Prostate gland (tissue), 2 donors: ENCODE data around the gene TRMU. TPM values are rescaled to one million over a fixed set of nuclear protein-coding genes. Genes with fewer than 3 reads are reported as not detected.

Source experiments
- DNase-seq: peaks from one replicate; pipeline ENCODE4 v3.0.0-alpha.2; 2019; ENCODE audit warnings: low spot score
- H3K27ac ChIP-seq, 2 donors: fragments of 200-600 bp; sonication (generic); 2 replicates each; pipeline ENCODE4 v1.5.1; 2017 to 2019
- H3K27me3 ChIP-seq: fragments of 200-600 bp; sonication (generic); replicated peaks from 2 replicates; pipeline ENCODE4 v1.5.1; 2019; ENCODE audit not compliant: insufficient read depth
- H3K36me3 ChIP-seq, 2 donors: fragments of 200-600 bp; sonication (generic); 1 replicate in 1 of 2; 2 replicates in 1 of 2; pipeline versions ENCODE4 v1.5.1 to v1.8.1; 2017 to 2019
- H3K4me1 ChIP-seq: fragments of 200-600 bp; sonication (generic); replicated peaks from 2 replicates; pipeline ENCODE4 v1.5.1; 2019
- H3K4me3 ChIP-seq, 2 donors: fragments of 200-600 bp; sonication (generic); 2 replicates each; pipeline ENCODE4 v1.5.1; 2017 to 2019
- H3K9me3 ChIP-seq: fragments of 200-600 bp; sonication (generic); 2 replicates; pipeline ENCODE4 v1.5.1; 2017
- CTCF ChIP-seq, 4 experiments: fragments of 200-600 bp in 2 of 4; fragments of 450-650 bp in 2 of 4; sonication (generic) in 2 of 4; IDR thresholded peaks; 1 replicate in 3 of 4; 2 replicates in 1 of 4; pipeline ENCODE4 v1.5.1; 2016 to 2019; ENCODE audit warnings: antibody characterized with exemption in 4 of 4, mild to moderate bottlenecking in 2 of 4, moderate library complexity in 2 of 4
- POLR2A ChIP-seq: fragments of 450-650 bp; IDR thresholded peaks from one replicate; pipeline ENCODE4 v1.6.1; 2016; ENCODE audit warnings: antibody characterized with exemption, mild to moderate bottlenecking
- POLR2AphosphoS5 ChIP-seq: sonication (generic); formaldehyde crosslinking; IDR thresholded peaks from one replicate; pipeline ENCODE4 v1.6.1; 2017; ENCODE audit warnings: antibody characterized with exemption
- WGBS: methylation state at CpG from one replicate; pipeline ENCODE4 v1.1.5; 2018; 5-methylcytosine and 5-hydroxymethylcytosine counted together
- intact Hi-C: fragments of 100-400 bp; cut with DNase I; formaldehyde crosslinking; loops from one replicate; pipeline ENCODE4 v1.14.2; 2022
- total RNA-seq, 2 donors: library from RNA; depleted of rRNA; stranded (reverse); fragments of >200 nt; gene quantifications; one replicate each; pipeline ENCODE4 v1.1.0, GENCODE V29; 2016

The TRMU gene
- total RNA-seq, 2 donors from 2014 or later = 35.1 to 52.9 TPM

- no peak for DNase-seq
- TF ChIP-seq POLR2AphosphoS5 = no peak
- TF ChIP-seq POLR2A = no peak
- no peak for TF ChIP-seq CTCF (IDR thresholded peaks at IDR 0.05)
- Histone ChIP-seq H3K4me3 (no peak overlapping the region), H3K27me3 (no peaks in the 10 kb centered on the region), H3K9me3 (no peaks in the 10 kb centered on the region), H3K27ac (no peak overlapping the region), H3K4me1 (no peaks in the 10 kb centered on the region), H3K36me3 (peaks cover 0 to 7% of the 10 kb centered on the region in 2 donors)
- intact Hi-C loops = no loop called here
- WGBS = 92% methylated on average over 23 of the region's 23 CpGs
Measured at GRCh38 chr22:46356496-46357480, 21.3 kb downstream of the TRMU start.

DNA sequence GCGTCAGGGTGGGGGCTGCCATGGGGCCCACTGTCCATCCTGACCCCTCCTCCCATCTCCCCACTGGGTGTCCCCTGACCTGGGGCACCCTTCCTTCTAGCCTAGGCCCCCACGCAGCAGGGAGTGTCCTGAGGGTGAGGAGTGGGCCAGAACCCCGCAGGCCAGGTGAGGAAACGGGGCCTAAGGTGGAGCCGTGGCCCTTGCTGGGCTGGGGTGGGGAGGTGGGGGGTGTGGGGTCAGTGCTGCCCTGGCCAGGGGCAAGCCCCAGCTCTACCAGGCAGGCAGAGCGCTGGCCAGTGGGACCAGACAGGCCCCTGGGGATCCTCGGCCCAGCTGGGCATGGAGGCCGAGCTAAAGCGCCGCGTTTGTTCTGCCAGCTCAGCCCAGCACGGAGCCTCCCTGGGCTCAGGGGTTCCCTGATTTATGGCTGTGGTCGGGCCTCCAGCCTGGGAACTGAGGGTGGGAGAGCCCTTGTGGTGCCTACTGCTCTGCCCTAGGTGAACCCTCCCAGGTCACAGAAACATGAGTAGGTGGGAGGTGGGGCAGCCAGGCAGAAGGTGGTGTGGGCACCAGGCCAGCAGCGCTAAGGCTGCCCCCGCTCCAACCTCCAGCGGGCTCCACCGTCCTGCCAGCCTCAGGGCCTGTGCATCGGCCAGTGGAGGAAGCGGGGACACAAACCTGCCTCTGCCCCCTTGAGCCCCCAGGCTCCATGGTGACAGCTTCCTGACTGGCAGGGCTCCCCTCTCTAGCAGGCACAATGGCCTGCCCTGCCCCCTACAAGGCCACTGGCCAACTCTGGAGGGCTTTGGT is 22.4 kb downstream of the TRMU start:
- DNase-seq = no peak
- TF ChIP-seq POLR2AphosphoS5 (no peak), POLR2A (no peak), CTCF (IDR thresholded peaks at IDR 0.05) (no peak)
- intact Hi-C loops = no loop called here
- Histone ChIP-seq H3K27ac (no peak overlapping the region), H3K27me3 (no peaks in the 10 kb centered on the region), H3K9me3 (no peaks in the 10 kb centered on the region), H3K36me3 (no peaks in the 10 kb centered on the region), H3K4me1 (no peaks in the 10 kb centered on the region), H3K4me3 (no peak overlapping the region)
- WGBS = 63% methylated on average over 9 of the region's 19 CpGs

- Histone ChIP-seq H3K27ac (no peak overlapping the region), H3K4me1 (no peaks in the 10 kb centered on the region), H3K27me3 (no peaks in the 10 kb centered on the region), H3K4me3 (no peak overlapping the region), H3K9me3 (no peaks in the 10 kb centered on the region), H3K36me3 (no peaks in the 10 kb centered on the region)
- intact Hi-C loops = no loop called here
- WGBS = 82% methylated on average over 6 of the region's 6 CpGs
- DNase-seq = no peak
- TF ChIP-seq POLR2A (no peak), CTCF (IDR thresholded peaks at IDR 0.05) (no peak), POLR2AphosphoS5 (no peak)
Measured at GRCh38 chr22:46358766-46359165, 23.3 kb downstream of the TRMU start.

GRCh38 chr22:46359362-46359761 is 23.8 kb downstream of the TRMU start:
- Histone ChIP-seq H3K27me3 (no peaks in the 10 kb centered on the region), H3K4me3 (no peak overlapping the region), H3K9me3 (no peaks in the 10 kb centered on the region), H3K36me3 (no peaks in the 10 kb centered on the region), H3K27ac (no peak overlapping the region), H3K4me1 (no peaks in the 10 kb centered on the region)
- intact Hi-C loops = no loop called here
- TF ChIP-seq CTCF (IDR thresholded peaks at IDR 0.05) (no peak), POLR2A (no peak), POLR2AphosphoS5 (no peak)
- 93% methylated on average over 8 of the region's 14 CpGs for WGBS
- DNase-seq = no peak
